HPDE6-E6E7 (cell line): Measurements from ENCODE around the gene BANP.
"Not testable (repeated sequence)": the region's sequence is repeated elsewhere in the genome, so short reads cannot be mapped to it uniquely, and the experiment has no call there.

Experiments used
- DNase-seq: peaks from one replicate; pipeline ENCODE4 v3.0.0; 2011; ENCODE audit warnings: missing footprints; ENCODE audit errors: extremely low spot score

Gene BANP

GRCh38 chr16:88047462-88047861 lies 96.2 kb downstream of the BANP start:
- no peak for DNase-seq

- no peak for DNase-seq
Measured at GRCh38 chr16:88048985-88049384, 97.8 kb downstream of the BANP start.

GRCh38 chr16:88049561-88050545 lies 98.6 kb downstream of the BANP start:
- no peak for DNase-seq

- no peak for DNase-seq
Measured at GRCh38 chr16:88050952-88051660, 99.9 kb downstream of the BANP start.

DNA sequence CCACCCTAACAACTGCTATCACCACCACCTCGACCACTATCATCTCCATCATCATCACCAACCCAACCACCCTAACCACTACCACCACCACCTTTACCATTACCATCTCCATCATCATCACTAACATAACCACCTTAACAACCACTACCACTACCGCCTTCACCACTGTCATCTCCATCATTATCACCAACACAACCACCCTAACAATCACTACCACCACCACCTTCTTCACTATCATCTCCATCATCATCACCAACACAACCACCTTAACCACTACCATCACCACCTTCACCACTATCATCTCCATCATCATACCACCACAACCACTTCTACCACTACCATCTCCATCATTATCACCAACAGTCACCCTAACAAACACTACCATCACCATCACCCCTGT lies 101.4 kb downstream of the BANP start:
- no peak for DNase-seq

DNA sequence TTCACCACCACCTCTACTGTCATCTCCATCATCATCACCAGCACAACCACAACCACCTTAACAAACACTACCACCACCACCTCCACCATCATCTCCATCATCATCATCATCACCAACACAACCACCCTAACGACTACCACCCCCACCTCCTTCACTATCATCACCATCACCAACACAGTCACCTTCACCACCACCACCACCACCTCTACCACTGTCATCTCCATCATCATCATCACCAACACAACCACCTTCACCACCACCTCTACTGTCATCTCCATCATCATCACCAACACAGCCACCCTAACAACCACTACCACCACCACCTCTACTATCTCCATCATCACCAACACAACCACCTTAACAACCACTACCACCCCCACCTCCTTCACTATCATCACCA lies 102.2 kb downstream of the BANP start:
- DNase-seq, result not testable (repeated sequence)

DNA sequence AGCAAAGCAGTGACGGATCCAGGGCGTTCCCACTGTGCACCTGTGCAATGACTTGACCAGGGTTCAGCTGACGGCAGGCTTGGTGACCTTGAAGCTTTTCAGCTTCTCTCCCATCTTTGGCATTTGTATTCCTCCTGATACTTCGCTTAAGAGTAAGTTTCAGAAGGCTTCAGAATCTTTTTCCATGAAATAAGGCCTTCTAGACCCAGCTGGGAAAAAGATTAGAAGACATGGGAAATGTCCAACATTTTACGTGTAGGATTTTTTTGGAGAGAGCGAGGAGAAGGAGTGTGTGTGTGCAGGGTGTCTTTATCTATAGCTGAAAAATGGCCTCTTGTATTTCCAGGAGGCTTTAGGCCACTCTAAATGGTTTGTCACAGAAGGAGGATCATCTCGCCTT lies 104.1 kb downstream of the BANP start:
- no peak for DNase-seq

- no peak for DNase-seq
Measured at GRCh38 chr16:88056212-88056611, 105.0 kb downstream of the BANP start.

- DNase-seq, result no peak
Measured at GRCh38 chr16:88057656-88058055, 106.4 kb downstream of the BANP start.

DNA sequence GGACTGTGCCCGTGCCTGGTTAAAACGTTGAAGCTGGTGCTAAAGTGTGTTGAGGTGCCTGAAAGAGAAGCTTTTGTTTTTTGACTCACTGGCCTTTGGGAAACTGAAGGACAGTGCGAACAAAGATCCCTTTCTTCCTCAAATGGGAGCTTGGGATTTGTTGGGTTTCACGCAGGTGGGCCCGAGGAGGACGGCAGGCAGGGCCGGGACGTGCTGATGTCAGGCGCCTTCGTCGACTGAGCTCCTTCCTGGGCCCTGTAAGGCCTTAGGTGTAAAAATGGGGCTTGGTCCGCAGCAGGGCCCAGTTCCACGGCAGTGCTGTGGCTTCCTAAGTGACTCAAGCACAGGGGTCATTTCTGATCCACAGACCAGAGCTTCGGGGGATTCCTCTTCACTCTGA lies 106.9 kb downstream of the BANP start:
- no peak for DNase-seq

DNA sequence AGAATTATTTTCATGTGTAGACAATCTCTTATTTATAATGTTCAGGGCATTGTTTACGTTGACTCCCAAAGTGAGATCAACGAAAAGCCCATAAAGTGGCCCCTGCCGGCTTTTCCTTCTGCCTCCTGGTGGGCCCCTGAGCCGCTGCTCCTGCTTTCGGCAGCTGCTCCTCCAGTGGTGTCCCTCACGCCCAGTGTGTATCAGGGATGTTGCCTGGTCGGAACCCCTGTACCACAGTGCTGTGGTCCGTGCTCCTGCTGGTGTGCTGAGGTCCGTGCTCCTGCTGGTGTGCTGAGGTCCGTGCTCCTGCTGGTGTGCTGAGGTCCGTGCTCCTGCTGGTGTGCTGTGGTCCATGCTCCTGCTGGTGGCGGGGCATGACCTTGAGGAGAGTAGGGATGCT lies 107.6 kb downstream of the BANP start:
- DNase-seq, result no peak

GRCh38 chr16:88059701-88060386 lies 108.6 kb downstream of the BANP start:
- DNase-seq, result no peak

DNA sequence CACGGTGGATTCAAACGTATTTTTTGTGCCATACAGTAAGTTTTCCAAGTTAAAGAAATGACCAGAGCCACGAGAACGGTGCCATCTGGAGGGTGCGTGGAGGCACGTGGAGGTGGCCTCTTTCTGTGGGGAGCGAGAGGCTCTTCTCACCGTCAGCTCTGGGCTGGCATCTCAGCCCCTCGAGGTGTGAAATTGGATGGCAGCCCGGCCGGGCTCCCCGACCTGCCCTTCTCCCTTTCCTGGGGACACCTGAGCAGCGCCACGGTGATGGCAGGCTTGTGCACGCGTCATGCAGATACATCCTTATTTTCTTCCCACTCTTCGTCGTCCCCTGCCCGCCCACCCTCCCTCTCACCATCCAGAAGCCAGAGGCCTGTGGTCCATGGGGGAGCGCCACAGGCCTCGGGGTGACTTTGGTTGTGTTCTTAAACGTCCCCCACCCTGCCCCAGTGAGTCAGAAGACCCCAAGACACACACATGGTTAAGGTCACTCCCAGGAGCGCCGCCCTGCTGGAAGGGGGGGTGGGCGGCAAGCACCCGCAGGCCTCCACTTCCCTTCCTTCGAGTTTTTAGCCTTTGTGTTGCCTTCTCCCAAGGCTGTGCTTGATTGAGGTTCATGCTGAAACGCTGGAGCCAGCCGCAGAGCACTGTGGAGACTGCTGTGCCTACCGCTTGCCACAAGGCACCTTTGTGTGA lies 109.4 kb downstream of the BANP start:
- no peak for DNase-seq

- no peak for DNase-seq
Measured at GRCh38 chr16:88061346-88062110, 110.3 kb downstream of the BANP start.

DNA sequence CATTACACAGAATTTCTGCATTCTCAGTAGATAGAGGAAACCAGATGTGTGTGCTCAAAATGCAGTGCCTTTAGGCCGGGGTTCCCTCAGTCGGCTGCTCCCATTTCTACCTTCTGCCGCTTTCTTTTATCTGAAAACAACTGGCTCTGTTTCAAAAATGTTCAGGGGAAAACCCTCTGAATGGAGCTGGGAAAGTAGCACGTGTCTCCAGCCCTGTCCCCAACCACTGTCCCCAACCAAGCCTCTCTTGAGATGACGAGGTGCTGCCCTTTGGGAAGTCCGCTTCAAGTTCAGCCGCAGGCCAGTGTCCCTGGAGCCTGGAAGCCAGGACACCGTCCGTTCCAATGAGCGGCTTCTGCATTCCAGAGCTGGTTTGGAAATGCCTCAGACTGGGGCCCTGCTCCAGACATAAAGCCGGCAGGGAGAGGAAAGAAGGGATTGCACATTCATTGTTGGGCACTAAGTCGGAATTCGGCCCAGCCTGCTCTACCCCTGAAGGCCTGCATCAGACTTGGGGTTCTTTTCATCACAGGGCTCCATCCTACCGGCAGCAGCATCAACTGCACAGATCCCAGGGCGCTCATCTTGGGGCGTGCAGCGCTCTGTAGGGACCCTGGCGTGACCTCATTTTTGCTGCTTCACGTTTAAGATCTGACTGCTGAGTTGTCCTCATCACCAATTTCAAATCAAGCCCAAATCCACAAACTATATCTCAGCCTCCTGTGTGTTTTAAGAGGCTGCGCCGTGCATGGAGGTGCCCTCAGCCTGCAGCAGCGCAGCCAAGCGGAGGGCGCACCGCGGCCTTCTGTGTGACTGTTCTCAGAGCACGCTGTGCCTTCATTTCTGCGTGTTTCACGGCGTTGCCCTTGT lies 111.3 kb downstream of the BANP start:
- DNase-seq, result no peak

DNA sequence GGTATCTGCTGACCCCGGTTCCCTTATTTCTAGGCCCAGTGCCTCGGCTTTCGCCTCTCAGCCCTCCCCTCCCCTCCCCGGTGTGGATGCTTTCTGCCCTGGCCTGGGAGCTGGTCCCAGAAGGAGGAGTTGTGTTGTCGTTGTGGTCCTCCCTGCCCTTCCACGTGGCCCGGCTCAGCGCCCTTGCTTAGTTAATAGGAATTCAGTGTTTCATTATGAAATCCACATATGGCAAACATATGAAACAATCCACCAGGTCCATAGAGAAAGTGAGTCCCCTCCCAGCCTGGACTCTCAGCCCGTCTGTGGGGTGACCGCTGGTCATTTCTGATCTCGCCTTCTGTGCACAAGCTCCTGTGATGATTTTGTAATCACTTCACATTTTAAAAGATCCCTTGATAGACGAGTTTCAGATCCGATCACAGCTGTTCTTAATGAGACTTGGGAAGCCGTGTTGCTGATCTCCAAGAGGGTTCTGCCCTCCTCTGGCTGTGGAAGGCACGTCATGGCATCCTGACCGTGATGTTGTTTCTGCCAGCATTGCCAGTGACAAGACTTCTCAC lies 112.1 kb downstream of the BANP start:
- DNase-seq, result no peak

GRCh38 chr16:88064011-88064888 lies 113.0 kb downstream of the BANP start:
- no peak for DNase-seq

DNA sequence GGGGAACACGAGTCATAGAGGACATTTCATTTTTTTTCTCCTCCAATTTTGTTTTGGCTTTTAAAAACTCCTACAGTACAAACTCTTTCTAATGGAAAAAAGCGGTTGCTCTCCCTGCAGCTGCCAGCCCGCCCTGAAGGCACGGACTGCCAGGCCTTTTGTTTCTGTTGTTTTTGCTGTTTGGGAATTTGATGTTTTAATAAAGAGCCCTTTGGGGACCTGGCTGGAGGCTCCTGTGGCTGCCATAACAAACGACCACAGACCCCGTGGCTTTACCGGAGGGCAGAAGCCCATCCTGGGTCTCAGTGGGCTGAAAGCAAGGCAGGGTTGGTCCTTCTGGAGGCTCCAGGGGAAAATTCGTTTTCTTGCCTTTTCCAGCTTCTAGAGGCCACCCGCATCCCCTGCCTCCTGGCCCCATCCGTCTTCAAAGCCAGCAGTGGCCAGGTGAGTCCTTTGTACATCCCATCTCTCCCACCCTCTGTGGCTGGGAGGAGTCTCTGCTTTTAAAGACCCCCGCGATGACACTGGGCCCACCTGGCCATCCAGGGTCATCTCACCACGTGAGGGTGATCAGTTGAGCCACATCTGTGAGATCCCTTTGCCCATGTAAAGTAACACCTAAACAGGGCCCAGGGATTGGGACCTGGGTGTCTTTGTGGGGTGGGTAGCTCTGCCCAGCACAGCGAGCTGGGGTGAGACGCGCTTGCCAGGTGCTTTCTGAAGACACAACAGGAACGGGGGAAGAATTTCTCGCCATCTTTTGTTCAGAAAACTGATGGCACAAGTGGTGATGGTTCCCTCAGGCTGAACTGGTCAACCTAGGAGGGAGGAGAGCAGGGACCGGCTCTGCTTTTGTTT lies 113.9 kb downstream of the BANP start:
- DNase-seq, result no peak
